GM18498 (cell line): ENCODE results near the gene CXADR.

Experiments used
- ATAC-seq: cut with Tn5 transposase; IDR thresholded peaks from one replicate; pipeline ENCODE4 v1.9.1; 2021; ENCODE audit warnings: mild to moderate bottlenecking, moderate library complexity; ENCODE audit not compliant: unreplicated experiment

The CXADR gene

GRCh38 chr21:17539323-17539722 lies 26.5 kb downstream of the CXADR start:
- no peak for ATAC-seq

- no peak for ATAC-seq
These were observed 27.0 kb downstream of the CXADR start for GRCh38 chr21:17539743-17540341.

- ATAC-seq = no peak
These were observed 27.7 kb downstream of the CXADR start for GRCh38 chr21:17540530-17540929.

- no peak for ATAC-seq
These were observed 29.6 kb downstream of the CXADR start for GRCh38 chr21:17542371-17543011.

- no peak for ATAC-seq
These were observed 32.2 kb downstream of the CXADR start for GRCh38 chr21:17545007-17545406.

- ATAC-seq = no peak
These were observed 35.4 kb downstream of the CXADR start for GRCh38 chr21:17548262-17548661.

- ATAC-seq = no peak
These were observed 37.9 kb downstream of the CXADR start for GRCh38 chr21:17550671-17551308.

GRCh38 chr21:17552410-17552809 lies 39.6 kb downstream of the CXADR start:
- no peak for ATAC-seq

- no peak for ATAC-seq
These were observed 41.3 kb downstream of the CXADR start for GRCh38 chr21:17554120-17554519.

GRCh38 chr21:17554679-17555465 lies 42.0 kb downstream of the CXADR start:
- no peak for ATAC-seq

- ATAC-seq = no peak
These were observed 47.7 kb downstream of the CXADR start for GRCh38 chr21:17560377-17561025.

- ATAC-seq = no peak
These were observed 57.9 kb downstream of the CXADR start for GRCh38 chr21:17570786-17571185.

GRCh38 chr21:17572431-17572830 lies 59.6 kb downstream of the CXADR start:
- no peak for ATAC-seq

- no peak for ATAC-seq
These were observed 62.2 kb downstream of the CXADR start for GRCh38 chr21:17575076-17575475.

GRCh38 chr21:17576080-17576835 lies 63.4 kb downstream of the CXADR start:
- ATAC-seq = no peak

- ATAC-seq = no peak
These were observed 64.9 kb downstream of the CXADR start for GRCh38 chr21:17577701-17578100.

- no peak for ATAC-seq
These were observed 65.3 kb downstream of the CXADR start for GRCh38 chr21:17578162-17578561.

- ATAC-seq = no peak
These were observed 66.0 kb downstream of the CXADR start for GRCh38 chr21:17578876-17579275.

GRCh38 chr21:17580319-17580718 lies 67.5 kb downstream of the CXADR start:
- no peak for ATAC-seq

- no peak for ATAC-seq
These were observed 71.1 kb downstream of the CXADR start for GRCh38 chr21:17583898-17584297.
